NCI-H1694 treated with DMSO at 0.1 percent for 48 hours (cell line): Measurements from ENCODE around the gene GPC5.

ENCODE experiments used
- DNase-seq: peaks from one replicate; lab custom pipeline; 2025; lab: John Stamatoyannopoulos, UW

GPC5 gene

DNA sequence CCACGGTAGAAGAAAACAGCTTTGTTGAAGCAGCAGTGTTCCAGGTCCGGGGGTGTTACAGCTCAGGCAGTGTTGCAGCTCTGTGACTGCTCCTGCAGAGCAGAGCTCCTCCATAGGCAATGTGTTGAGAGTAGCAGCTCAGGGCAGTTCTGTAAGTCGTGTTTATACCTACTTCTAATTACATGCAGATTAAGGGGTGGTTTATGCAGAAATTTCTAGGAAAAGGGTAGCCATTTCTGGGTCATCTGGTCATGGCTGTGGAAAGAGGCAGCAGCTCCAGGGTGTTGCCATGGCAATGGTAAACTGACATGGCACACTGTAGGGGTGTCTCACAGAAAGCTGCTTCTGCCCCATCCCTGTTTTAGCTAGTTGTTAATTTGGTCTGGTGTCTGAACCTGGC lies 316.4 kb downstream of the GPC5 start:
- no peak for DNase-seq

DNA sequence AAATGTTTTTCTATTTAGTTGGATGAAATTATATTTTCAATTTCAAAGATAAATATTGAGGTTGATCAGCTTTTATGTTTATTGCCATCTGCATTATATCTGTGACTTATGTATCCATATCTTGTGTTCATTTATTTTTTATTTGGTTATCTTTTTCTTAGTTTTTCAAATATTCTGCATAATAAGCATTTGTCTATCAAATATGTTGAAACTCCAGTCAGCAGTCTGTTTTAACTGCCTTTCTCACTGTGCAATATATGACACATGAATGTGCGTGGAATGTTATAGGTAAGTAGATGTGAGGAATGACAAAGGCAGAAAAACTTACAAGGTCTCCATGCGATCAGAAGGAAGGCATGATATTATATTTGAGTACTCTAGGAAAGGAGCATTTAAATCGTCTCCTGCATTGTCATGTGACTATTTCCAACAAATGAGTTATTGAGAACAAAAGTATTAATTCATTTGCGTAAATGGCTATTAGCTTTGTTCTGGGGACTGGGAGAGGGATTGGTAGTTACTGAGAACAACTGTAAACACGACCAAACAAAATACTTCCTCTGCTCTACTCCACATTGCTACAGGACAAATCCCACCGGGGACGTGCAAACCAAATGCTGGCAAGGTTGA lies 318.1 kb downstream of the GPC5 start:
- no peak for DNase-seq

GRCh38 chr13:91719033-91719432 lies 320.6 kb downstream of the GPC5 start:
- no peak for DNase-seq

GRCh38 chr13:91721413-91721812 lies 323.0 kb downstream of the GPC5 start:
- DNase-seq, result no peak

DNA sequence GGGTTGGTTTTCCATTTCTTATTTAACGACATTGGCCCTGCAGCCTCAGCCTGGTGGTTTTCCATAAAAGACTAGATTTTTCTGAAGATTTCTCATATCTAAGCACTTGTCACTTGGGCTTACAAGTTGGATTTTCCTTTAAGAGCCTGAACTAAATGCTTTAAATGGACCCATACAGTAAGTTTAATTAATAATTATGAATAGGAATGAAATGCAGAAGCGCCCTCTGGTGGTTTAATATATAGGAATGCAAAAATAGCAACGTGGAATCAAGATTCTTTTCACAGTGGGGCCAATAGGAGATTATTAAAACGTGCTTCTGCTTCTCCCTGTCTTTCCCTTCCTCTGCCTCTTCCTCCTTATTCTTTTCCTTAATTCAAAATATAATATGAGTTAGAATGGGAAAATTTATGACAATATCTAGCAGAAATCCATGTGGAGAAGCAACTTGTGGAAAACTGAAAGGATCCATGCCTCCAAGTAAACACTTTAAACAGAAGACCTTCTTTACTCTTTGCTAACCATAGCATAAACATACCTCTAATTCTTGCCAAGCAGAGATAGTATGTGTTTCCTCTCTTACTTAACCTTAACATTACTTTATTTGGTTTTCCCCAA lies 324.0 kb downstream of the GPC5 start:
- DNase-seq, result peak; percentile 50

- DNase-seq, result no peak
These were observed 326.2 kb downstream of the GPC5 start for GRCh38 chr13:91724591-91724990.

- DNase-seq, result no peak
These were observed 327.2 kb downstream of the GPC5 start for GRCh38 chr13:91725646-91726045.

DNA sequence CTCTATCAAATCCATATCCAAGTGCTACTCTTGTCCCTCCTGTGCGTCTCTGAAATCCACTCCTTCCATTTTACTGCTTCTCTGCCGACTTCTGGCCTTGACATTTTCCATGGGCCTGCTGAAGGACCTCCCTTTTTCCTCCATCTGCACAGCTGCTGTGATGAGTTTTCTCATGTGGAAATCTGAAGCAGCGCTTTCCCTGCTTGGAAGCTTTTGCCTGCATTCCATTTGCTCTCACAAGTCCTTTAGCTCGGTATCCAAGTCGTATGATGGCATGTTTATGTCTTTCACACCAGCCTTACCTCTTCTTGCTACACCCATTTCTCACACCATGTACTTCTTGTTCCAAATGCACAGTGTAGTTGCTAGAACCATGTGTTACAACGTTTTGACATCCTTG lies 328.2 kb downstream of the GPC5 start:
- no peak for DNase-seq

DNA sequence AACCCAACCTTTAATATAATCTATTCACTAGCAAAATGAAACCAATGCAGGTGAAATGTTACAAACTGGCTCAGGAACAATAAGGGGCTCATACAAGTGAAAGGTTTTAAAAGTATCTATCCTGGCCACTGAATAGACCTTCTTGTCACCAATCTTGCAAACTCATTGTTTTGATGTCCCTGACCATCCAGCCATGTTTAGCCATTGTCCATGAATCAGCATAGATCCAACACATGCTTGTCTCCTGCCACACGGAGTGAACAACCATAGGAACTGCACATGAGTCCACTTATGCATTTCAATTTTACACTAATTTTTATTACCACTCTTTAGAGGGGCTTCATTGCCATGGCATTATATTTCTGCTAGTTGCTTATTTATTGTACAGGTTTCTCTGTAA lies 331.4 kb downstream of the GPC5 start:
- DNase-seq, result no peak

DNA sequence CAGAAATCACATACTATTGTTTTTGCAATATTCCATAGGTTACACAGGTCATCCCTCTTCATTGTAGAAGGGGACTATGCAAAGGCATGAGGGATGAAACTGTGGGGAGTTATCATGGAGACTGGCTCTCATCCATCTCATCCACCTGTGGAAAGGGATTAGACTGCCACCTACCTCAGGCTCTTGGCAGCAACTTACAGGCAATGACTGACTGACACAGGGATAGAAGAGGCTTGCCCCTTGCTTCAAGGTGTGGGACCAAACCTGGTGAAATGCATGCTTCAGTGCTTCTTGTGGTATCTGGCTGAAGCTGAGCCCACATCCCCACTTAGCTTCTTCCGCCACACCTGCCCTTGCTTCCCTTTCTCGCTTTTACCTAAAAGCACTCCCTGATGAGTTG lies 341.3 kb downstream of the GPC5 start:
- DNase-seq, result no peak

DNA sequence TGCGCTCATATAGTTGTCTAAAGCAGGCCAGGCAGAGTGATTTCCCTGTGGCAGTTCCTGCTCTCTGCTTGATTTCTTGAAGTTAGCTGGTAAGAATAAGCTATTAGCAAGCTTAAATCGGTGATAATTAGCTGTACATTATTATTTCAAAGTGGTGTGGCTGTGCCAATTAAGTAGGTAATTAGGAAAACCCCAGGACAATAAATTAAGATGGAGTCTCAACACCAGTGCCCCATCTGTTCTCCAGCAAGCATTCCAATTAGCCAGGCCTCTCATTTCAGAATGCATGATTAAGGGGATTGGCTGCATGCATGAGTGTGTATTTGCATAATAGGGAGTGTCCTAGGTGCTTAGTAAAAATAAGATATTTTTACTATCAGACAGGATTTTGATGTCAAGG lies 342.3 kb downstream of the GPC5 start:
- peak; percentile 4 for DNase-seq

DNA sequence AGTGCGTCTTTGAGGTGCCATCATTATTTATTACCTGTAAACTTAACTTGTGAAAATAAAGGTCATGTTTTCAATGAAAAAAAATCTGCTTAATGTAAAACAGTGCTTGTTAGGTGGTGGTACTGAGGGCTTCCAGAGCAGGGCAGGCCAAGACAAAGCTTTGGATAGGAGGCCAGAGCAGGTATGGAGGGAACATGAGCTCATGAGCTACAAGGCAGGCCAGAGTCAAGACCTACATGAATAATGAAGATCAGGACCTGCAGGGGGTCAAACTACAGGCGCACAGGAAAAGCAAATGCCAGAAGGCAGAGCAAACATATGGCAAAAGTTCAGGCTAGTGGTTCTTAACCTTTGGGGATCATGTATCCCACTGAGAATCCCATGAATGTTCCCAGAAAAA lies 343.5 kb downstream of the GPC5 start:
- no peak for DNase-seq

- DNase-seq, result no peak
These were observed 345.9 kb downstream of the GPC5 start for GRCh38 chr13:91744284-91744683.

DNA sequence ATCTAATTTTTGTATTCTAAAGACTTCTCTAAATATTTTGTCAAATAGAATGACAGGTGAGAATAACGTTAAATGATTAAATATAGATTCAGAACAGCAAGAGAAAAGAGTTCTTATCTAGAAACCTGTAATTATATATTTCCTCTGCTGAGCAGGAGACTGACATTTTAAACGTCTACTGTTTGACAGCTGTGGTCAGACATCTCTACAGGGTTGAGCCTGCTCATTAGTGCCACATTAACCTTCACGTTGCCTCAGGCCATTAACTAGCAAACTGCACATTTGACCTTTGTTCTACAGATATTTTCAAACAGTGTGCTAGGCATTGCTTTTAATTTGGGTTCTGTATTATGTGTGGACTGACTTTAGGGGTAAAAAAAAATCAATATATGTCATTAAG lies 347.5 kb downstream of the GPC5 start:
- DNase-seq, result no peak

DNA sequence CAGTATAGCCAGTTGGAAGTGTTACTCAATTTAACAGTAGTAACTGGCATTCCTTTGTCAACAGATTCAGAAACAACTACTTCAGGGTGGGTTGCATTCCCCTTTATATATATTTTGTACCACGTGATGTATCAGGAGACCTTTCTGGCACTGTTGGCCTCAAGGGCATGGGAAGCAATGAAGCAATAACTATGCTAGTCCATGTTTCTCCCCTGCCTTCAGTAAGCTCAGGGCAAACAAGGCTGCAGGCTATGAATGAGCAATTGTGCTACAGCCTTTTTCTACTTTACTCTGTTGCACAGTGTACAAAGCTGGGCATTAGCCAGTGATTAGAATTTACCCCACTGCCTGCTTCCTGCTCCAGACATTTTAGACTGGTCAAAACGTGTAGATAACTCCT lies 348.8 kb downstream of the GPC5 start:
- no peak for DNase-seq

- no peak for DNase-seq
These were observed 350.1 kb downstream of the GPC5 start for GRCh38 chr13:91748416-91749089.

GRCh38 chr13:91758724-91759123 lies 360.3 kb downstream of the GPC5 start:
- no peak for DNase-seq

DNA sequence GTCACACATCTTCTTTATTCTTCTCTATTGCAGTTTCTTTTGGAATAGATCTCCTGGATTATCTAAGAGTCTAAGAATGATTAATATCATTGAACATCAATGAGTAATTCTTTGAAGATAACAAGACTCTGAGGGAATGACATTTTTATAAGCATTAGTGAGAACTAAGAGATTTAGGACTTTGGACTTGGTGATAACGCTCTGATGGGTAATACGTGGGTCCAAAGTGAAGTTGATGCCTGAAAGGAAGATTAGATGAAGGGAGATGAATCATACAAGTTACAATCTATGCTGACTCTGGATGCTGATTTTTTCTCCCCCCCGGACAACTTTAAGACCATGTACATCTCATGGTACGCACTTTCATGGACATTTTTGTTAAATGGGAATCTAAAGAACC lies 364.5 kb downstream of the GPC5 start:
- DNase-seq, result no peak

DNA sequence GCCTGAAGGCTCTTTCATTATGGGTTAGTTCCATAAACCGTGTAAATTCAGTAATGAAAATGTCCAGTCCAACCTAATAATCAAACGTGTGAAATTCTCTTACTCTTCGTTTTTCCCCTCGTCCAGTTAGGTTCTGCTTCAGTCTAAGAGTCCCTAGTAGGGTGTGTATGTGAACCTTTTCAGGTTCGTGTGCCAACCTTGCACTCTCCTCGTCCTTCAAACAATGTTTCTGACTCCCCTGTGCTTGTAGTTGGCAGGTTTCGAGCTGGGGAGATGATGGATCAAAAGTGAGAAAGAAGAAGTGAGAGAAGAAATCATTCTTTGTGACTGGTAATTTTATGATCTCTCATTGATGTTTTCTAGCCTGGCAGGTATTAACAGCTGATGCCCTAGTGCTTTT lies 366.1 kb downstream of the GPC5 start:
- no peak for DNase-seq

GRCh38 chr13:91767651-91768050 lies 369.2 kb downstream of the GPC5 start:
- DNase-seq, result no peak

- DNase-seq, result no peak
These were observed 370.3 kb downstream of the GPC5 start for GRCh38 chr13:91768746-91769145.

DNA sequence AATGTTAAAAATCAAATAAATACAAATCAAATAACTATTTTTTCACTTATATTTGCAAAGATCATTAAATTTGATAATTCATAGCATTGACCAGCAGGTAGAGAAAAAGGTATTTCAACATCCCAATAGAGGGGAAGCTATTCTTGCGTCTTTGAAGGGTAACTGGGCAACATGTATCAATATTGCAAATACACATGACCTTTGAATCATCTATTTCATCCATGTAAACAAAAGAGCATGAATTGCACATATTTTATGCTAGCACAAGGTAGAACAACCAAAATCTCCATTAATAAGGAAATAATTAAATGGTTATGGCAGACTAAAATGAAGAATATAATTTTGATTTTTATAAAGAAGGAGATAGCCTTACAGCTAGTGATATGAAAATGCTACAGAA lies 372.8 kb downstream of the GPC5 start:
- DNase-seq, result no peak

DNA sequence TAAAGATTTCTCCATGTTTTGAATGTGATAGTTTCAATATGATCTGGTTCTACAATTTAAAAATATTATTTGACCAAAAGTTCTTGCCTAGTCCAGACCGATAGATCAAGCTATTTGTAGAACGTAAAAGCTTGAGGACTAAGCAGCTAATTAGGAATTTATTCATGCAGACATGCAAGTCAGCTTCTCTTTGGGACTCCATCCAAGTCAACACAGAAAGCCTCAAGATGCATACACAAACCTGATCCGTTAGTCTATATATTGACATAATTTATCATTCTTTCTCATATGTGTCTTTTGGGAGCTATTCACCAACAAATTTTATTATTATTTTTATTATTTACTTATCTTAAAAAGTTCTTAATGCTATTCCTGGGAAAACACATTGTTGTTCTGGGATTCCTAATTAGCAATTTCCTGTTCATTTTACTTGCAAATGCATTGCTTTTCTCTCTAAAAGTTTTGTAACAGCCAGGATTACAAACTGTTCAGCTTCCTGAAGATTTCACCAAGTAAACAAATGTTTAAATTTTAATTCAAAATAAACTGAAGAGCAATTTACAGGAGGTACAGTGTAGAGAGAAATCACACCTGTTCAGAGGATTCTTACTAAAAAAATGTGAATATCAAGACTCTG lies 375.3 kb downstream of the GPC5 start:
- no peak for DNase-seq
